Kidney (tissue), 14 donors: Measurements from ENCODE around the gene UBAP2. TPM values are rescaled to one million over a fixed set of nuclear protein-coding genes. Genes with fewer than 3 reads are reported as not detected.

ENCODE experiments used
- DNase-seq, 5 donors: peaks; one replicate each; pipeline ENCODE4 v3.0.0-alpha.2; 2013 to 2020
- FAIRE-seq: peaks from 2 replicates; lab custom pipeline; 2012; peaks lifted over from hg19 to GRCh38; lab: Jason Lieb, UNC
- H3K27ac ChIP-seq, 2 donors: one replicate each; pipeline ENCODE4 v1.7.0; 2013; ENCODE audit warnings: low read depth in 2 of 2, low read length in 2 of 2, inconsistent platforms in 1 of 2
- H3K27me3 ChIP-seq: one replicate; pipeline ENCODE4 v1.7.1; 2013; ENCODE audit warnings: low read length, inconsistent platforms; ENCODE audit not compliant: control insufficient read depth, insufficient read depth
- H3K36me3 ChIP-seq, 3 donors: one replicate each; pipeline versions ENCODE4 v1.7.0 to v1.7.1; 2013; ENCODE audit warnings: low read length in 3 of 3, control low read depth in 1 of 3, inconsistent platforms in 1 of 3; ENCODE audit not compliant: insufficient read depth in 3 of 3, control insufficient read depth in 2 of 3
- H3K4me1 ChIP-seq, 3 donors: one replicate each; pipeline versions ENCODE4 v1.7.0 to v1.7.1; 2013; ENCODE audit warnings: low read length in 3 of 3, inconsistent platforms in 1 of 3, low read depth in 1 of 3; ENCODE audit not compliant: control insufficient read depth in 2 of 3, insufficient read depth in 2 of 3
- H3K4me3 ChIP-seq, 3 donors: one replicate each; pipeline versions ENCODE4 v1.7.0 to v1.8.1; 2013; ENCODE audit warnings: low read length in 3 of 3, control low read depth in 1 of 3, inconsistent platforms in 1 of 3
- H3K9ac ChIP-seq, 3 donors: one replicate each; pipeline versions ENCODE4 v1.7.0 to v1.7.1; 2013; ENCODE audit warnings: low read length in 3 of 3, control low read depth in 1 of 3, inconsistent platforms in 1 of 3
- H3K9me3 ChIP-seq, 3 donors: one replicate each; pipeline versions ENCODE4 v1.7.0 to v1.7.1; 2013; ENCODE audit warnings: low read length in 3 of 3, control low read depth in 1 of 3, inconsistent platforms in 1 of 3; ENCODE audit not compliant: control insufficient read depth in 2 of 3, insufficient read depth in 1 of 3
- CTCF ChIP-seq: IDR thresholded peaks from 3 replicates; pipeline ENCODE4 v1.5.1; 2012; ENCODE audit warnings: mild to moderate bottlenecking, moderate library complexity, borderline replicate concordance; ENCODE audit not compliant: insufficient read depth; ENCODE audit errors: extremely low read depth
- intact Hi-C: fragments of 100-400 bp; cut with DNase I; formaldehyde crosslinking; loops from one replicate; pipeline ENCODE4 v1.11.1; 2022
- polyA plus RNA-seq: library from polyadenylated mRNA; stranded (reverse); fragments of 350-450 nt; fragmentation: Illumina TruSeq; extraction: RNeasy Lipid Tissue Mini Kit (QIAGEN cat#74804); gene quantifications from one replicate; pipeline ENCODE4 v1.2.3, GENCODE V29; 2014; ENCODE audit warnings: low read depth, low replicate concordance; ENCODE audit not compliant: insufficient read depth
- total RNA-seq: library from RNA; stranded (reverse); fragmentation: NEBNext Ultra II Directional; extraction: Animal tissue kit (Norgen Biotek cat#: 25700); gene quantifications from one replicate; pipeline ENCODE4 v1.2.1, GENCODE V29; 2021
- donor health status: control.
- donor health status: control.
- donor health status: control.
- donor health status: control.
- donor health status: control.
- donor health status: DM: yes; HTN: yes; CAD: no.
- donor health status: Normal renal cell carcinoma (clear cell type).

Gene UBAP2
- total and polyA plus RNA-seq, 2 donors from 2014 or later, result 11.0 to 33.1 TPM

- FAIRE-seq, result no peak
- no peak for TF ChIP-seq CTCF
- no peaks in the 10 kb centered on the region for H3K9me3 ChIP-seq
- peaks cover 5 to 27% (median 12%) of the 10 kb centered on the region in 3 donors for H3K36me3 ChIP-seq
- no peaks in the 10 kb centered on the region for H3K27me3 ChIP-seq
- intact Hi-C loops, result no loop called here
- H3K9ac ChIP-seq, result no peak overlapping the region
- no peaks in the 10 kb centered on the region for H3K4me1 ChIP-seq
- H3K4me3 ChIP-seq, result no peak overlapping the region
- DNase-seq, result no peak
- no peak overlapping the region for H3K27ac ChIP-seq
Measured at GRCh38 chr9:33914887-33915628, 133.6 kb downstream of the UBAP2 start.

GRCh38 chr9:33913541-33913940 is 135.1 kb downstream of the UBAP2 start:
- peaks cover 5 to 22% (median 9%) of the 10 kb centered on the region in 3 donors for H3K36me3 ChIP-seq
- TF ChIP-seq CTCF, result no peak
- DNase-seq, result no peak
- FAIRE-seq, result no peak
- no peaks in the 10 kb centered on the region for H3K4me1 ChIP-seq
- intact Hi-C loops, result no loop called here
- H3K27me3 ChIP-seq, result no peaks in the 10 kb centered on the region
- no peaks in the 10 kb centered on the region for H3K9me3 ChIP-seq
- no peak overlapping the region for H3K9ac ChIP-seq
- no peak overlapping the region for H3K27ac ChIP-seq
- H3K4me3 ChIP-seq, result no peak overlapping the region

- Histone ChIP-seq H3K4me1 (peaks cover 0 to 2% (median 0%) of the 10 kb centered on the region in 3 donors), H3K27me3 (no peaks in the 10 kb centered on the region), H3K9me3 (no peaks in the 10 kb centered on the region), H3K36me3 (peaks cover 0 to 2% (median 2%) of the 10 kb centered on the region in 3 donors), H3K9ac (no peak overlapping the region), H3K4me3 (no peak overlapping the region), H3K27ac (no peak overlapping the region)
- no peak for TF ChIP-seq CTCF
- DNase-seq, result no peak
- intact Hi-C loops, result no loop called here
- FAIRE-seq, result no peak
Measured at GRCh38 chr9:33908749-33909148, 139.9 kb downstream of the UBAP2 start.
